SU-DHL-6 (cell line): ENCODE results near the gene DNAJC30.
A peak's percentile ranks its signal among the peaks of the same experiment; 100 is the strongest.

ENCODE experiments used
- H2AFZ ChIP-seq: fragments of 200-600 bp; sonication (generic); 2 replicates; pipeline ENCODE4 v1.6.1; 2014; ENCODE audit warnings: low read depth, mild to moderate bottlenecking, moderate library complexity, mixed read lengths, antibody characterized with exemption, low read length; ENCODE audit not compliant: severe bottlenecking
- H3F3A ChIP-seq: fragments of 200-600 bp; shearing (Covaris generic); 2 replicates; pipeline ENCODE4 v1.6.0; 2016; ENCODE audit warnings: antibody characterized with exemption, mild to moderate bottlenecking; ENCODE audit not compliant: insufficient read depth
- H3K27ac ChIP-seq: fragments of 200-600 bp; sonication (generic); 2 replicates; pipeline ENCODE4 v1.5.1; 2016; ENCODE audit warnings: low read depth, mild to moderate bottlenecking, low read length, moderate library complexity, mixed read lengths
- H3K27me3 ChIP-seq: fragments of 200-600 bp; sonication (generic), shearing (Covaris generic); 2 replicates; pipeline ENCODE4 v1.6.0; 2014; ENCODE audit warnings: mild to moderate bottlenecking, low read length
- H3K36me3 ChIP-seq: fragments of 200-600 bp; sonication (generic); 2 replicates; pipeline ENCODE4 v1.6.1; 2014; ENCODE audit warnings: mild to moderate bottlenecking, low read length, mixed read lengths
- H3K4me2 ChIP-seq: fragments of 300-600, 200-600 bp; shearing (Covaris generic), sonication (generic); 2 replicates; pipeline ENCODE4 v1.6.0; 2014; ENCODE audit warnings: low read length, low read depth, mild to moderate bottlenecking; ENCODE audit not compliant: poor library complexity, severe bottlenecking
- H3K4me3 ChIP-seq: fragments of 200-600 bp; sonication (generic); 2 replicates; pipeline ENCODE4 v1.5.1; 2014; ENCODE audit warnings: antibody characterized with exemption, low read length, mild to moderate bottlenecking, mixed read lengths; ENCODE audit not compliant: insufficient read depth, poor library complexity, severe bottlenecking
- H3K79me2 ChIP-seq: fragments of 200-600 bp; sonication (generic); 2 replicates; pipeline ENCODE4 v1.6.1; 2014; ENCODE audit warnings: mild to moderate bottlenecking, low read length, moderate library complexity; ENCODE audit not compliant: insufficient read depth
- H3K9ac ChIP-seq: fragments of 200-600 bp; sonication (generic); 2 replicates; pipeline ENCODE4 v1.7.0; 2014; ENCODE audit warnings: mild to moderate bottlenecking, low read length
- H3K9me2 ChIP-seq: fragments of 200-600 bp; sonication (generic); replicated peaks from 2 replicates; pipeline ENCODE4 v1.6.1; 2014; ENCODE audit warnings: low read length; ENCODE audit not compliant: insufficient read depth
- H3K9me3 ChIP-seq: fragments of 200-600 bp; sonication (generic); 2 replicates; pipeline ENCODE4 v1.6.1; 2014; ENCODE audit warnings: low read length, mixed read lengths; ENCODE audit not compliant: insufficient read depth
- H4K20me1 ChIP-seq: fragments of 200-600 bp; sonication (generic); 2 replicates; pipeline ENCODE4 v1.6.1; 2014; ENCODE audit warnings: low read depth, mild to moderate bottlenecking, antibody characterized with exemption, low read length, moderate library complexity, mixed read lengths
- EZH2phosphoT487 ChIP-seq: fragments of 200-600 bp; sonication (generic), shearing (Covaris generic); conservative IDR thresholded peaks from 2 replicates; pipeline ENCODE4 v1.6.1; 2018; ENCODE audit warnings: mild to moderate bottlenecking, antibody characterized with exemption, low read length, moderate library complexity, mixed read lengths
- TF ChIP-seq, protein P1 (sequence below): fragments of 200-600 bp; sonication (generic); IDR thresholded peaks from one replicate; pipeline ENCODE4 v1.5.1; 2017; ENCODE audit warnings: antibody characterized with exemption, mild to moderate bottlenecking, low read length, moderate library complexity; ENCODE audit not compliant: insufficient read depth, poor library complexity, severe bottlenecking

The DNAJC30 gene

DNA sequence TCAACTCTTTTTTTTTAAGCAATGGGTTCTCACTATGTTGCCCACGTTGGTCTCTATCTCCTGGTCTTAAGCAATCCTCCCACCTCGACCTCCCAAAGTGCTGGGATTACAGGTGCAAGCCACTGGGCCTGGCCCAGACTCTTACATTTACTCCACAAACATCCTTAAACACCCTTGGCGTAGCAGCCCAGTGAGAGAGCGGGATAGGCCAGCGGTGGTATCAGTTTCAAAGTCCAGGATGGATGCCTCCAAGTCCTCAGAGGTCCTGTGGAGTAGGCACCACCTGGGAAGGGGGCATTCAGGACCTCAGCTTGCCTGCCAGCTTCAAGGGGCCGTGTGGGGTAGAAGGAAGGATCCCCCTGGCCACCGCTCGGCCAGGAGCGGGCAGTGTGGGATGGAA, 33.7 kb downstream of the DNAJC30 start:
- no peaks in the 10 kb centered on the region for H3K27me3 ChIP-seq
- H3K27ac ChIP-seq = no peak overlapping the region
- no peak overlapping the region for H3K9ac ChIP-seq
- H4K20me1 ChIP-seq = no peaks in the 10 kb centered on the region
- H2AFZ ChIP-seq = no peak overlapping the region
- H3K9me3 ChIP-seq = no peaks in the 10 kb centered on the region
- no peak overlapping the region for H3K4me3 ChIP-seq
- H3K4me2 ChIP-seq = no peak overlapping the region
- no peaks in the 10 kb centered on the region for H3F3A ChIP-seq
- H3K79me2 ChIP-seq = no peaks in the 10 kb centered on the region
- no peaks in the 10 kb centered on the region for H3K9me2 ChIP-seq
- TF ChIP-seq, protein P1, sequence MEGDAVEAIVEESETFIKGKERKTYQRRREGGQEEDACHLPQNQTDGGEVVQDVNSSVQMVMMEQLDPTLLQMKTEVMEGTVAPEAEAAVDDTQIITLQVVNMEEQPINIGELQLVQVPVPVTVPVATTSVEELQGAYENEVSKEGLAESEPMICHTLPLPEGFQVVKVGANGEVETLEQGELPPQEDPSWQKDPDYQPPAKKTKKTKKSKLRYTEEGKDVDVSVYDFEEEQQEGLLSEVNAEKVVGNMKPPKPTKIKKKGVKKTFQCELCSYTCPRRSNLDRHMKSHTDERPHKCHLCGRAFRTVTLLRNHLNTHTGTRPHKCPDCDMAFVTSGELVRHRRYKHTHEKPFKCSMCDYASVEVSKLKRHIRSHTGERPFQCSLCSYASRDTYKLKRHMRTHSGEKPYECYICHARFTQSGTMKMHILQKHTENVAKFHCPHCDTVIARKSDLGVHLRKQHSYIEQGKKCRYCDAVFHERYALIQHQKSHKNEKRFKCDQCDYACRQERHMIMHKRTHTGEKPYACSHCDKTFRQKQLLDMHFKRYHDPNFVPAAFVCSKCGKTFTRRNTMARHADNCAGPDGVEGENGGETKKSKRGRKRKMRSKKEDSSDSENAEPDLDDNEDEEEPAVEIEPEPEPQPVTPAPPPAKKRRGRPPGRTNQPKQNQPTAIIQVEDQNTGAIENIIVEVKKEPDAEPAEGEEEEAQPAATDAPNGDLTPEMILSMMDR = no peak
- no peak for TF ChIP-seq EZH2phosphoT487
- no peaks in the 10 kb centered on the region for H3K36me3 ChIP-seq

DNA sequence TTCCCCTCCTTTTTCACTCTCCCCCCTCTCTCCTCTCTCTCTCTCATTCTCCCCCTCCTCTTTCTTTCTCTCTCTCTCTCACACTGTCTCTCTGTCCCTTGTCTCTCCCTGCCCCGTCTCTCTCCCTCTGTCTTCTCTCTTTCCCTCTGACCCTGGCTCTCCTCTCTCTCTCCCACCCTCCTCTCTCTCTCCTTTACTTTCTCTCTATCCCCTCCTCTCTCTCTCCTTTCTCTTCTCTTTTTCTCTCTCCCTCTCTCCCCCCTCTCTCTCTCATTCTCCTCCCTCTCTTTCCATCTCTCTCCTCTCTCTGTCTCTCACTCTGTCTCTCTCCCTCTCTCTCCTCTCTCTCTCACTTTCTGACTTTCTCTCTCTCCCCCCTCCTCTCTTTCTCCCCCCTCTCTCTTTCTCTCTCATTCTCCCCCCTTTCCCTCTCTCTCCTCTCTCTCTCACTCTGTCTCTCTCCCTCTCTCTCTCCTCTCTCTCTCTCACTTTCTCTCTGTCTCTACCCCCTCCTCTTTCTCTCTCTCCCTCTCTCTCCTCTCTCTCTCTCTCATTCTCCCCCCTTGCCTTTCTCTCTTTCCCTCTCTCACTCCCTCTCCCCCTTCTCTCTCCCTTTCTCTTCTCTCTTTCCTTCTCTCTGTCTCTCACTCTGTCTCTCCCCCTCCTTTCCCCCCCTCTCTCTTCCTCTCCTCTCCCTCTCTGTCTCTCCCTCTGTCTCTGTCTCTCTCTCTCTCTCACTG, 34.5 kb downstream of the DNAJC30 start:
- H3K27ac ChIP-seq = no peak overlapping the region
- no peaks in the 10 kb centered on the region for H3K9me3 ChIP-seq
- H3K4me2 ChIP-seq = peak overlapping the region; percentile 62
- no peaks in the 10 kb centered on the region for H3K79me2 ChIP-seq
- H3K36me3 ChIP-seq = no peaks in the 10 kb centered on the region
- H3K4me3 ChIP-seq = peak overlapping the region; percentile 46
- no peaks in the 10 kb centered on the region for H3K27me3 ChIP-seq
- peak overlapping the region; percentile 92 for H2AFZ ChIP-seq
- H3K9me2 ChIP-seq = no peaks in the 10 kb centered on the region
- TF ChIP-seq, protein P1 = no peak
- 0 out of 2 replicates have a peak, but pooled peaks have one; percentile 72 for TF ChIP-seq EZH2phosphoT487
- no peaks in the 10 kb centered on the region for H3F3A ChIP-seq
- H3K9ac ChIP-seq = peak overlapping the region; percentile 40; the same call in 1 of the 2 replicates
- H4K20me1 ChIP-seq = no peaks in the 10 kb centered on the region

DNA sequence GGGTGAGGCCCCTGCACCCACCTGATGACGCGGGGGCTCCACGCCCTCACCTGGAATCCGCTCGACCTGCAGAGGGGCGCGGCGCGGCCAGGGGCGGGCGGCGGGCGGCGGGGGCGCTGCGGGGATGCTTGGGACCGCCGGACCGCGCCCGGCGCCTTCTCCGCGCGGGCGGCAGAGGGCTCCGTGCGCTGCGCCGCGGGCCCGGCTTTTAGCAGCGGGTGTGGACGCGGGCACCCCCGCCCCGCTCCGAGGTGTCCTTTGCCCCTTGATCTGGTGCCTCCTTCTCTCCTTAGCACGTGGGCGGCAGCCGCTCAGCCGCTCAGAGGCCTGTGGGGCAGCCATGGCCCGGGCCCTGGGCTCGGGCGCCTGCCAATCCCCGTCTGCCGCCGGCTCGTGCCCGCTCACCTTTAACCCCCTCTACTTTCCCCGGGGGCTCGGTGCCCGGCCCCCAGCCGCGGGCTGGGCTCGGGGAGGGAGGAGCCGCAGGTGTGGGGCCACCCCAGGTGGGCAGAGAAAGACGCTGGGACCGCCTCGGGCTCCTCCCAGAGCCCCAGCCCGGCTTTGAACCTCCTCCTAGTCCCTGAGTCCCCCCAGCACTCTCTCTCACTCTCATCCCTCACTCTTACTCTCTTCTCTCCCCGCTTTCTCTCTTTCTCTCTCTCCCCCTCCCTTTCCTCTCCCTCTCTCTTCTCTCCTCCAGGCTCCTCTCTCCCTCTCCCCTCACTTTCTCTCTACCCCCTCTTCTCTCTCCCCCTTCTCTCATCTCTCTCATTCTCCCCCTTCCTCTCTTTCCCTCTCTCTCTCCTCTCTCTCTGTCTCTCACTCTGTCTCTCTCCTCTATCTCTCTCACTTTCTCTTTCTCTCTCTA, 35.3 kb downstream of the DNAJC30 start:
- Histone ChIP-seq H3K27me3 (no peaks in the 10 kb centered on the region), H2AFZ (peak overlapping the region; percentile 92), H3K9me2 (no peaks in the 10 kb centered on the region), H3F3A (no peaks in the 10 kb centered on the region), H3K4me2 (peak overlapping the region; percentile 62), H3K27ac (no peak overlapping the region), H4K20me1 (no peaks in the 10 kb centered on the region), H3K9me3 (no peaks in the 10 kb centered on the region), H3K36me3 (no peaks in the 10 kb centered on the region), H3K4me3 (peak overlapping the region; percentile 46), H3K9ac (peak overlapping the region; percentile 40), H3K79me2 (no peaks in the 10 kb centered on the region)
- TF ChIP-seq, protein P1 = no peak
- peak; percentile 32; the same call in 1 of the 2 replicates for TF ChIP-seq EZH2phosphoT487
